PC-3 (cell line): ENCODE measurements around the gene CAMK1D. TPM values are rescaled to one million over a fixed set of nuclear protein-coding genes. Genes with fewer than 3 reads are reported as not detected.

Experiments used
- ATAC-seq: fragments of 200-7000 bp; cut with Tn5 transposase; 2 replicates; pipeline ENCODE4 v1.9.1; 2020; ENCODE audit warnings: mild to moderate bottlenecking, moderate library complexity
- BruUV-seq: library from RNA; stranded (reverse); fragments of 400-500 nt; replicated peaks from 2 replicates; lab custom pipeline; 2021; lab: Mats Ljungman, UMichigan
- CTCF ChIA-PET: fragments of 300-600 bp; sonication (Branson Sonifier 250); formaldehyde crosslinking; loops from one replicate; lab custom pipeline; 2022; ENCODE audit warnings: antibody characterized with exemption; lab: Charles Lee
- POLR2A ChIA-PET: fragments of 300-600 bp; sonication (Branson Sonifier 250); formaldehyde crosslinking; loops from one replicate; lab custom pipeline; 2022; ENCODE audit warnings: antibody characterized with exemption; ENCODE audit not compliant: unreplicated experiment; lab: Charles Lee
- DNase-seq: peaks from one replicate; pipeline ENCODE4 v3.0.0-alpha.2; 2015
- H2AFZ ChIP-seq: fragments of 300-600 bp; sonication (generic); 2 replicates; pipeline ENCODE4 v1.6.0; 2016; ENCODE audit warnings: antibody characterized with exemption, low read length
- H3F3A ChIP-seq: fragments of 300-600 bp; sonication (generic); one replicate; pipeline ENCODE4 v1.6.0; 2017; ENCODE audit warnings: antibody characterized with exemption, low read length, control low read depth, mild to moderate bottlenecking; ENCODE audit not compliant: unreplicated experiment
- H3K27ac ChIP-seq: fragments of 300-600 bp; sonication (generic); 2 replicates; pipeline ENCODE4 v1.5.1; 2016; ENCODE audit warnings: mild to moderate bottlenecking, low read length
- H3K27me3 ChIP-seq: fragments of 300-600 bp; sonication (generic); 2 replicates; pipeline ENCODE4 v1.6.1; 2016; ENCODE audit warnings: low read length, mixed read lengths
- H3K36me3 ChIP-seq: fragments of 300-600 bp; sonication (generic); 2 replicates; pipeline ENCODE4 v1.6.1; 2016; ENCODE audit warnings: low read depth, mixed run types, low read length, mixed read lengths
- H3K4me1 ChIP-seq: fragments of 300-600 bp; sonication (generic); 2 replicates; pipeline ENCODE4 v1.5.1; 2016; ENCODE audit warnings: low read length; ENCODE audit not compliant: insufficient read depth
- H3K4me2 ChIP-seq: fragments of 300-600 bp; sonication (generic); 2 replicates; pipeline ENCODE4 v1.6.0; 2016; ENCODE audit warnings: low read length
- H3K4me3 ChIP-seq: fragments of 300-600 bp; sonication (generic); 2 replicates; pipeline ENCODE4 v1.5.1; 2016; ENCODE audit warnings: mild to moderate bottlenecking, low read length, mixed read lengths
- H3K79me2 ChIP-seq: fragments of 300-600 bp; sonication (generic); 2 replicates; pipeline ENCODE4 v1.6.1; 2017; ENCODE audit warnings: low read length, mixed read lengths
- H3K9ac ChIP-seq: fragments of 300-600 bp; sonication (generic); 2 replicates; pipeline ENCODE4 v1.6.0; 2016; ENCODE audit warnings: mild to moderate bottlenecking, low read length
- H3K9me2 ChIP-seq: fragments of 300-600 bp; sonication (generic); replicated peaks from 2 replicates; pipeline ENCODE4 v1.6.1; 2016; ENCODE audit warnings: mixed run types, low read length, mixed read lengths
- H3K9me3 ChIP-seq: fragments of 300-600 bp; sonication (generic); 2 replicates; pipeline ENCODE4 v1.6.1; 2016; ENCODE audit warnings: low read length, mixed read lengths
- H4K20me1 ChIP-seq: fragments of 300-600 bp; sonication (generic); 2 replicates; pipeline ENCODE4 v1.6.1; 2016; ENCODE audit warnings: low read length, mixed read lengths
- EZH2 ChIP-seq: fragments of 300-600 bp; sonication (generic); IDR thresholded peaks from one replicate; pipeline ENCODE4 v1.6.1; 2017; ENCODE audit warnings: antibody characterized with exemption, mild to moderate bottlenecking, low read length; ENCODE audit not compliant: unreplicated experiment
- EZH2phosphoT487 ChIP-seq: fragments of 300-600 bp; sonication (generic); IDR thresholded peaks from 2 replicates; pipeline ENCODE4 v1.6.1; 2018; ENCODE audit warnings: mild to moderate bottlenecking, antibody characterized with exemption, low read length, borderline replicate concordance
- intact Hi-C: fragments of 100-400 bp; cut with micrococcal nuclease; formaldehyde crosslinking; loops from 2 replicates; pipeline ENCODE4 v1.9.0; 2023
- total RNA-seq: library from RNA; depleted of rRNA; stranded (reverse); fragments of >200 nt; gene quantifications from 2 replicates; pipeline ENCODE4 v1.2.3, GENCODE V29; 2014
- TF ChIP-seq, protein P1 (sequence below): fragments of 300-600 bp; sonication (generic); conservative IDR thresholded peaks from 2 replicates; pipeline ENCODE4 v1.5.1; 2017; ENCODE audit warnings: antibody characterized with exemption, low read depth, mild to moderate bottlenecking, low read length

Gene CAMK1D
- total RNA-seq, 1 experiment from 2014 or later, result 1.3 TPM

GRCh38 chr10:12675186-12675585, 325.8 kb downstream of the CAMK1D start:
- intact Hi-C loops, result no loop called here
- Histone ChIP-seq H3K9me2 (no peaks in the 10 kb centered on the region), H3K9me3 (no peaks in the 10 kb centered on the region), H4K20me1 (no peaks in the 10 kb centered on the region), H3K4me3 (no peak overlapping the region), H3K4me1 (no peaks in the 10 kb centered on the region), H3K4me2 (no peak overlapping the region), H2AFZ (no peak overlapping the region), H3K36me3 (no peaks in the 10 kb centered on the region), H3K27me3 (no peaks in the 10 kb centered on the region), H3K9ac (no peak overlapping the region), H3K79me2 (no peaks in the 10 kb centered on the region), H3F3A (no peaks in the 10 kb centered on the region), H3K27ac (no peak overlapping the region)
- TF ChIP-seq, protein P1, sequence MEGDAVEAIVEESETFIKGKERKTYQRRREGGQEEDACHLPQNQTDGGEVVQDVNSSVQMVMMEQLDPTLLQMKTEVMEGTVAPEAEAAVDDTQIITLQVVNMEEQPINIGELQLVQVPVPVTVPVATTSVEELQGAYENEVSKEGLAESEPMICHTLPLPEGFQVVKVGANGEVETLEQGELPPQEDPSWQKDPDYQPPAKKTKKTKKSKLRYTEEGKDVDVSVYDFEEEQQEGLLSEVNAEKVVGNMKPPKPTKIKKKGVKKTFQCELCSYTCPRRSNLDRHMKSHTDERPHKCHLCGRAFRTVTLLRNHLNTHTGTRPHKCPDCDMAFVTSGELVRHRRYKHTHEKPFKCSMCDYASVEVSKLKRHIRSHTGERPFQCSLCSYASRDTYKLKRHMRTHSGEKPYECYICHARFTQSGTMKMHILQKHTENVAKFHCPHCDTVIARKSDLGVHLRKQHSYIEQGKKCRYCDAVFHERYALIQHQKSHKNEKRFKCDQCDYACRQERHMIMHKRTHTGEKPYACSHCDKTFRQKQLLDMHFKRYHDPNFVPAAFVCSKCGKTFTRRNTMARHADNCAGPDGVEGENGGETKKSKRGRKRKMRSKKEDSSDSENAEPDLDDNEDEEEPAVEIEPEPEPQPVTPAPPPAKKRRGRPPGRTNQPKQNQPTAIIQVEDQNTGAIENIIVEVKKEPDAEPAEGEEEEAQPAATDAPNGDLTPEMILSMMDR, result no peak
- no peak for TF ChIP-seq EZH2
- TF ChIP-seq EZH2phosphoT487, result no peak
- DNase-seq (no peak), ATAC-seq (no peak)
- ChIA-PET CTCF (no interaction called here), POLR2A (no interaction called here)
- no TSS peak for BruUV-seq

- CTCF ChIA-PET, result no interaction called here
- Histone ChIP-seq H3K27me3 (no peaks in the 10 kb centered on the region), H3K36me3 (no peaks in the 10 kb centered on the region), H2AFZ (no peak overlapping the region), H3F3A (no peaks in the 10 kb centered on the region), H3K27ac (no peak overlapping the region), H3K9me2 (no peaks in the 10 kb centered on the region), H4K20me1 (no peaks in the 10 kb centered on the region), H3K79me2 (no peaks in the 10 kb centered on the region), H3K9me3 (no peaks in the 10 kb centered on the region), H3K9ac (no peak overlapping the region), H3K4me1 (no peaks in the 10 kb centered on the region), H3K4me2 (no peak overlapping the region), H3K4me3 (no peak overlapping the region)
- POLR2A ChIA-PET, result no interaction called here
- DNase-seq, result no peak
- intact Hi-C loops, result no loop called here
- TF ChIP-seq EZH2phosphoT487 (no peak), EZH2 (no peak)
- TF ChIP-seq, protein P1, result no peak
- no TSS peak for BruUV-seq
- no peak for ATAC-seq
Observed at GRCh38 chr10:12679636-12680035, 330.3 kb downstream of the CAMK1D start.

DNA sequence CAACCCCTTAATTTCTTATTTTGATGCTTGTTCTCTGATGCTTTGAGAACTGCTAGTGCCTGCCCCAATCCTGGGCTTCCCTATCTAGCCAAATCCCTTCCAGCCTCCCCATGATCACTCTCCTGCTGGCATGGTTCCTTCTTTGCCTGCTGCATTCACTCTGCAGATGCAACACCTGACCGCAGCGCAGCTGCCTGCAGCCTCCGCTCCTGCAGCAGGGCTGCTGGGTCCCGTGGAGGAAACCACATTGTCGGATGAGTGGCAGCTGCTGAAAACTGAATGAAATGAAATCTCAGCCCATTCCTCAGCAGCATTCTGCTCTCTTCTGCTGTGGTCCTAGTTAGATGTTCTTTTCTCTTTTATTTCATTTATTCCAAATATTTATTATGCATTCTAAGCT, 331.9 kb downstream of the CAMK1D start:
- Histone ChIP-seq H3K4me2 (no peak overlapping the region), H3K4me3 (no peak overlapping the region), H3K4me1 (no peaks in the 10 kb centered on the region), H3K9ac (no peak overlapping the region), H3K27me3 (no peaks in the 10 kb centered on the region), H3K36me3 (no peaks in the 10 kb centered on the region), H3K79me2 (no peaks in the 10 kb centered on the region), H3K27ac (no peak overlapping the region), H3K9me3 (no peaks in the 10 kb centered on the region), H3K9me2 (no peaks in the 10 kb centered on the region), H4K20me1 (no peaks in the 10 kb centered on the region), H3F3A (no peaks in the 10 kb centered on the region), H2AFZ (no peak overlapping the region)
- ChIA-PET POLR2A (no interaction called here), CTCF (no interaction called here)
- no peak for DNase-seq
- intact Hi-C loops, result no loop called here
- TF ChIP-seq EZH2 (no peak), EZH2phosphoT487 (no peak)
- TF ChIP-seq, protein P1, result no peak
- ATAC-seq, result no peak
- BruUV-seq, result no TSS peak
